Measurements from ENCODE around the gene RGS1.

Gene RGS1

DNA sequence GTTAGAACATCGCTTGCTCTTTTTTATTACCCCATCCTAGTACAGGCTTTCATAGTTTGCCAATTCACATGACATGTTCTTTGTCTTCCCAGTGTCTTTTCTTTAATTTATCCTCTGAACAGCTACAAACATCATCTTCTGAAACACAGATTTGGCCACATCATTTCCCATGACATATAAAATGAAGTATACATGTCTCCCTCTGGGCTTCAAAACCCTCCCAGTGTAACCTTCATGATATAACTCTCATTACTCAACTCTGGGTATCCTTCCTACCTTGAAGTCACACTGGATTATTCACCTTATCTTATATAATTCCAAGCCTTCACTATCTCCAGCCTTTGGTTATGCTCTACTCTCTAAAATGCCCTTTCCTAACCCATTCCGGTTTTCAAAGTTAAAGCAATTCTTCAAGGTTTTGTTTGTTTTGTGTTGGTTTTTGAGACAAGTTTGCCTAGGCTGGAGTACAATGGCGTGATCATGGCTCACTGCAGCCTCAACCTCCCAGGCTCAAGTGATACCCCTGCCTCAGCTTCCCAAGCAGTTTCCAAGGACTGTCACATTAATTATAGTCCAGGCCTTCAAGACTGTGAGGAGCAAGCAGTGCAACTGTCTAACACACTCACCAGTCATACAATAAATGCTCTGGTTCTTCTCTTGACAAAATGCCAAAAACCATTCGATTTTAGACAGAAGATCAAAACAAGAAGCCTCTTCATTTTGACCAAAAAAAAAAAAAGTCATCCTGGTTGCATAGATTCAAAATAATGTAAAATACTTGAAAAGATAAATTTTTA lies 5.8 kb downstream of the RGS1 start:
- no peak for DNase-seq

DNA sequence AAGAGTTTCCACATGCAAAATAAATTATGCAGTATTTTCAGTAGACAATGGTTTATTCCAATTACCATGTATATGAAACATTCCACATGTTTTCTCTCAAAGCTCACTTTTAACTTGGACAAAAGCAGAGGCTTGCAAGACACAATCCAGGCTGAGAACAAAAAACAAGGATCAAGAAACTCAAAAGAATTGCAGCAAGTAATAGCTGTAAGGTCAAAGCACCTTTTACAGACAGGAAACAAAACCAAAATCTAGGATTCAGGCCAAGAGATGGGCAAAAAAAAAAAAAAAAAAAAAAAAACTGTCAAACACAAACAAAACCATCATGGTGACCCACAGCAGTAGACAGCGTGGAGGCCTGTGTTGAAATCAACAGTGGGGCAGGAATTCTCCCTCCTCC lies 9.3 kb downstream of the RGS1 start:
- DNase-seq = no peak

DNA sequence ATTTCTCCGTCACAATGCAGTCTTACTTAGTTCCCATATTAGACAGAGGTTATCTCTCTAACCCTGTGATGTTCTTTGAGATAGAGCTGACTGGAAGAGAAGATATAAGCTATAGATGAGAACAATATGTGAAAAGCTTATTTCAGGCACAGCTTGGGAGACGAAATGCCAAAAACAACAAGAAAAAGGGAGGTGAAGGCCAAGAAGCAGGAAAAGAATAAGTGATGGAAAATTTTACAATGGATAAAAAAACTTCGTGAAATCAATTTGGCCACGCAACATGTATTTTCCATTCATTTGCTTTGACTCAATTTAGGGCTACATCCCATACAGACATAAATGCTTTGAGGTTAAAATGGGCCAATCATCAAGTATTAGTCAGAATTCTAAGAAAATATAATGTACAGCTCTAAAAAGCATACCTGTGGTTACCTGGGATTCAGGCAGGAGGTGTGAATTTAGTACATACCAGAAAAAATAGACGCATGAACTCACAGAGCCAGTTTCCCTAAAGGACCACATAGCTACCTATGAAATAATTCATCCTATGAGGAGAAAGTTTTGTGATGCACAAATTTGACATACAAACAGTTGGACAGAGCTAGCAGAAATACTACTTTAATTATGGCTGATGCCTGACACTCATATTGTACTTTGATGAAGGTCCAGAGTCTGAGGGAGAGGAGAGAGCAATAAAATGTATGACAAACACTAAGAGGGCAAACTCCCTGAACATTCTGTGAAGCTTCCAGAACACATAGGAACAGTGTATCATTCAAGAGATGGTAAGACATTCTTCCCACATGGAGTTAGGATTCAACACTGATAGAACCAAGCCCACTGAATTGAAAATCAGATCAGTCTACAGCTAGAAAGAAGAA lies 12.1 kb downstream of the RGS1 start:
- DNase-seq = no peak

DNA sequence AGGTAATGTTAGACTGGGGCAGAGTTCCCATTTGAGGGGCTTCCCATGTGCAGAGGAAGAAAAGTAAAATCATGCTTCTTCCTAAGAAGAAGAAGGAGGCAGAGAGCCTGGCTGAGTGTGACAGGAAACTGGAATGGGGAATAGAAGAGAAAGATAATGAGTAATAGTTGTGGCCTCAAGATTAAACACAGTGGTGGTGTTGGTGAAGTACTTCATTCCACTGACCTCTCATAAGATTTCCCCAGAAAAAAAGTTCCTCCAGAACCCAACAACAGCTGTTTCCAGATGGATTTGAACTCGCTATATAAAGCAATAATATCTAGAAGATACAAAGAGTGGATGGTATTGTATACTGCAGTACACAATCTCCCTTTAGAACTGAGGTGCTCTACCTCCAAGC lies 13.0 kb downstream of the RGS1 start:
- DNase-seq = no peak

DNA sequence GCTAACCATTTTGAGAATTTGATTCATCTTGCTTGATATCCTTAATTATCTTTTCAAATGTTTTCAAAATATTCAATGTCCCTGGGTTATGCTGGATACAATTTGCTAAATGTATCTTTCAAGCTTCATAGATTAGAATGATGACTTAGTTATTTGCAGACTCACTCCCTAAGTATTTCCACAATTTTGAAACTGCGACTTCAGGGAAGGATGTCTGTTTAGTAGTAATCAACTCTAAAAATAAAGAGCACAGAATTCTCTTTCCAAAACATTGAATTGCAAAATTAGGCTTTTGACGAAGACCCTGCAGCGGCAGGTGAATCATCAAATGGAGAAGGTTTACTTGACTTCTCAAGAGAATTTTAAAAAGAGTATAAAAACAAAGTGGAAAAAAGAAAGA lies 14.2 kb downstream of the RGS1 start:
- no peak for DNase-seq

DNA sequence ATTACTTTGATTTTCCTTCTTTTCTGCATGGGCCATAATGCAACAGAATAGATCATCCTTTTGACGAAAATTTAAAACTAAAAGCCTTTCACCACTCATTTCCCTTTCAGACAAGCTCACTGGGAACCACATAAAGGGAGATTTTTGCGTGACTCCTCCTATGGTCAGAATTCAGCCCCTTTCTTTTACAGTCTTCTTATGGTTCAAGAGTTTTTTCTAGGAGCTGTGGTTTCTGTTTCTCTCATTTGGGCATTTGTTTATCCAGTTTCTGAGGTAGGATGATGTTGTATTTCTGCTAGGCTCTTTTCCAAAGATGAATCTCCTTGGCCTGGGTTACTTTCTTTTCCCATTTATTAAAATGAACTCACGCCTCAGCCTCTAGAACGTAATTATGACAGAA lies 16.9 kb downstream of the RGS1 start:
- no peak for DNase-seq

DNA sequence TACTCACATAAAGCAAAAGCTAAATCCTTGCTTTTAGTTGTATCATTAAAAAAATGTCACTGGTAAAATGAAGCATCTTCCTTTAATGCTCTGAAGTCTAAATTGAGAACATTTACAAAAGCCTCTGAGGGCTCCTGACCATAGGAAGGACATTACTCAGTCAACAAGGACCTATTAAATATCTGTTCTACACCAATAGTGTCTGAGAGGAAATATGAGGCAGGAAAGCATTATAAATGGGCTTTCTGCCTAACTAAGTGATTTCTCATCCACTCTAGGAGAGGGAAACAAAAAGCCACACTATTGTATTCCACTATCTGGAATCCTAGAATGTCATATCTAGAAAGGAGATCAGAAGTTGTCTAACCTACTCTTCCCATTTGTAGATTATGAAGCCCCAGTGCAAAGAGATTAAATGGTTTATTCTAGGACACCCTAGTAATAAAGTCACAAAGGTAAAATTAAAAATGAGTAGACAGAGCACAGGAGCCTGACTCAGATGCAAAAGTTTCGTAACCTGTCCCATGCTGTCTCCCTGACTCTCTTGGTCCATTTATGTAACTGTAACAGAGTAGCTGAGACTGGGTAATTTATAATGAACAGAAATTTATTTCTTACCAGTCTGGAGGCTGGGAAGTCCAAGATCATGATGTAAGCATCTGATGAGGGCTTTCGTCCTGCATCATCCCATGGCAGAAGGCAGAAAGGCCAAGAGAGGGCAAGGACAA lies 17.6 kb downstream of the RGS1 start:
- no peak for DNase-seq

DNA sequence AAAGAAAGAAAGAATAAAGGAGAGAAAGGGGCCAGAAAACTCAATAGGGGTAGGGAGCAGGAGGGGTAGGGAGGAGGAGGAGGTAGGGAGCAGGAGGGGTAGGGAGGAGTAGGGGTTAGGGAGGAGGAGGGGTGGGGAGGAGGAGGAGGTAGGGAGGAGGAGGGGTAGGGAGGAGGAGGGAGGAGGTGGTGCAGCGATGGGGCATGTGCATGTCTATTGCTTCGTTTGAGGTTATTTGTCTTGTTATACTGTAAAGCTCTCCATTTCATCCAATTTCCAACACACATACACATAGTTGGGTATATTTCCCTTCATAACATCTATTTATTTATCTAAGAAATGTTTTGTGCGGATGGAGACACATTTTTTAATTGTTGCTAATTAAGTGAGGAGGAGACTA lies 19.7 kb downstream of the RGS1 start:
- no peak for DNase-seq

DNA sequence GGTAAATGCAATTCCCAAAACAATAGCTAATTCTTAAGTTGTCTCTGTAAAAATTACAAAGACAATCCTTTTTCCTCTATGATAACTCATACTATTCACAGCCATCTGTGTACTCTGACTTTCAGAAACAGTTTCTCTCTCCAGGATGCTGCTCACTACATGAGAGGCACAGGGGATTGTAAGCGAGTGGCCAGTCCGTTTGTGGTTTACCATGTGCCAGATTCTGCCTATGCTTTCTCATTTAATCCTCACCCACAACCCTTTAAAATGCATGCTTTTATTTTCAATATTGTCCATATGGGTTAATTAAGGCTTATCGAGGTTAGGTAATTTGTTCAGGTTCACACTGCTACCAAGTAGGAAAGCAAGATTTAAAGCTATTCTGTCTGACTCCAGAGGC lies 23.0 kb downstream of the RGS1 start:
- DNase-seq = no peak

DNA sequence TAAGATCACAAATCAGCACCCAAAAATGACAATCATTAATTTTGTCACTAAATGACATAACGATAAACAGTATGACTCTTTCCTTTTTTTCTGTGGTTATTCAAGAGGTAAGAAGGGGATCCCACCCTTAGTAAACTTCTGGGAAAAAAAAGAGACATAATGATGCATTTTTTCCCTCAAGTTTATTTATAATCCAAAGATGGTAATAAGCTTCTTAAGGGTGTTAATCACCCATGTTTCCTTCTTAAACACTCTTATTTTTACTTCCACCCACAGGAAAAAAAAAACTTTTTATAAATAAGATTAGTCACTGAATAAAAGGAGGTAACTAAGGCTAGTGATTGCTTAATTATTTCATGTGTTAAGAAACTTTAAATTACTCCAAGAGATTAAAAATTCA lies 24.7 kb downstream of the RGS1 start:
- no peak for DNase-seq

DNA sequence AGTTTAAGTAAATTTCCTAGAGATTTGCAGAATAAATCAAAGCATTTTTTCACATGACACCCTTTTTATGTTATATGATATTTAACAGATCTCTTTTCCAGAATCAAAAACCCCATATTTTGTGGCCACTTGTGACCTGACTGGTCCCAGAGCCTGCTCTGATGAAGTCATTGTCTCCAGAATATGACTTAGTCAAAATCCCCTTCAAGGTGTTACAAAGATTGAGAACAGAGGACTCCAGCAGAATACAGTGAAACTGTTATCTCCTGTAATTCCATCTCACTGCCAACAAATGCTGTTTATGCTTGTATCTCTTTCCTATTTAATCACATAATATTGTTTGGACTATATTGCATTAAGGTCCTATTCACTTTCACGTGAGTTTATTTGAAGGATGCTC lies 25.6 kb downstream of the RGS1 start:
- DNase-seq = no peak

DNA sequence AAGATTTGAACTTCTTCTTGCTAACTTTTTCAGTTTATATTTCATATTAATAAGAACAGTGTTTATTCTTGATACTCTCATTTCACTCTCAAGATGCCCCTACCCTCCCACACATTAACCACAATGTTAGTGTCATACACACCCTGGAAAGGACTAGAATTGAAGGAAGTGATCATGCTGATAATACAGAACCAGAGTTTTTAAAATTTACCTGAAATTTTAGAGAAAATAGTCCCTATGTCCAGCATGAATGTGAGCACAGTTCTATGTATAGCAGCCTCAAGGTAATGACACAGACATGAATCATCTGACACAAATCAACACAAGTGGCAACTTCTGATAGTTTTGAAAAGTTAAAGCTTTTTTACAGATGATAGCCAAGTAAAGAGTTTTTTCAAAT lies 26.0 kb downstream of the RGS1 start:
- DNase-seq = no peak

DNA sequence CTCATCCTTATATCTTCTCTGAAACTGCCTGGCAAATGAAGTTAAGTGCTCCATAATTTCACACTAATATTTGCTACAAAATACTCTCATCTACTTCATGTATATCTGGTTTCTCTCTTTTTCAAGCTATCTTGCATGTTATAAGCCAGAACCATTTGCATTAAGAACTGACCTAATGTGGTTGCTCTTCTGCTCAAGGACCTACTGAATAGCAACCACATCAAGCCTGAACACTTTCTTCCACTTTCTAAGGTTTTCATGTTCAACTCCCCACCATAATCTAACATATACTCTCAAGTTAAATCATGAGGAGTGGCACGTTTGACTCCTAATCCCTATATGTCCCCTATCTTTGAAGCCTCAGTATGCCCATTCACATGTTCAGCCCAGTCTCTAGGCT lies 27.2 kb downstream of the RGS1 start:
- DNase-seq = no peak

DNA sequence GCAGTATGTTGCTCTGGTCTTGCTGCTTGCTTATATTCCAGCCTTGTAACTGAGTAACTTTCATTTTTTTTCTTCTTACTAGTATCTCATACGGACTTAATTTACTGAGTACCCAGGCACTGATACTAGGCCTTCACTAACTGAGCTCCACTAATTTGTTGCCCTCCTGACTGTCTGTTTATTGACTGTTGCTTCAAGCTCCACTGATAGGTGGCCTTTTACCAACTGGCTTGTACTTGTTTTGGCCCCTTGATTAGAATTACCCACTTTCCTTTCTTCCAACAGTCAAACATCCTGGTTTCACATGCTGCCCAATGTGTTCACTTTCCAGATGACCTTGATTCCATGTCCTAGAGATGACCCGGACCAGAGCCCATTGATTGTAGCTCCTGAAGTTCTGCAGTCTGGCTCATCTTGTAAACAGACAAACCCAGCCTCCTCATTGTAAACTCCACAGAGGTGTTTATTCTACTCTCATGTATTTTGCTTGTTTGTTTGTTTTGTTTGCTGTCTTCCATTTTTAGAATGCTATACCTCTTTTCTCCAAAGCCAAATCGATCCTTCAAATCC lies 27.7 kb downstream of the RGS1 start:
- DNase-seq = no peak

DNA sequence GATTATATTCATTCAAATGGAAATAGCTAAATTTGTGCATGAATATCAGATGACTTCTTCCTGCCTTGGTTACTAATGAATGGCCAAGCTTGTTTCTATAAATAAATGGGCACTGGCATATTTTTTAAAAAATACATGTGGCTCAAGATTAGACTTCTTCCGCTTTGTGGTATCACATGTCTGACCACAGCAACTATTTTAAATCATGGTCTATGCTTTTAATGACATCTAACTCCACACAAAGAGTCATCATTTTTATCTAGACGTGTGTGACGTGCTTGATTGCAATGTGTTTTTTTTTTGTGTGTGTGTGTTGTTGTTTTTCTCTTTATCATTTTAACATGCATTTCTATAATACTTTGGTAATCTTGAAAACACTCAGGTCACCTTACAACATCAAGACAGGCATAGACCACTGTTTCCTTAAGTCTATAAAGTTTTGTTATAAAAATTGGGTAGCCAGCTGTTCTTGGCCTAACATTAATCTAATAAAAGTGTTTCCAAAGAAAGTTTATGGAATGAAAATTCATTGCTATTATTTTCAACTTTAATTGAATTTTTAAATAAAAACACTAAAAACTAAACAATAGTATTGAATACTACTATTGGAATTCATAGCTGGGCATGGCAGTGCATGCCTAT lies 29.5 kb downstream of the RGS1 start:
- no peak for DNase-seq

DNA sequence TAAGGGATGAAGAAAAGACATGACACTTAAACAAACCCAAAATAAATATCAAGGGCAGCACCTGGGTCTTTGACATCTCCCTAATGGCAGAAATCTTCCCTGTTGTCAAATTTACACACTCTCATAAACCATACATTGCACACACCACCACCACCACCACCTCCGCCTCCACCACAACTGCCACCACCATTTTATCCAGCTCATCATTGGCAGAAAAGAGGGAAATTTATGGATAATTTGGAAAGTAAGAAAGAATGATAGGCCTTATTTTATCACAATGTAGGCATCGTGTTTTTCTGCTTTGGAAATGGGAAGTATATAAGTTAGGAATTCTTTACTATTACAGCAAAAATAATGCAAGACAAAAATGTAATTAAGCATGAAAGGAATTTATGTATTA lies 33.1 kb downstream of the RGS1 start:
- DNase-seq = no peak

DNA sequence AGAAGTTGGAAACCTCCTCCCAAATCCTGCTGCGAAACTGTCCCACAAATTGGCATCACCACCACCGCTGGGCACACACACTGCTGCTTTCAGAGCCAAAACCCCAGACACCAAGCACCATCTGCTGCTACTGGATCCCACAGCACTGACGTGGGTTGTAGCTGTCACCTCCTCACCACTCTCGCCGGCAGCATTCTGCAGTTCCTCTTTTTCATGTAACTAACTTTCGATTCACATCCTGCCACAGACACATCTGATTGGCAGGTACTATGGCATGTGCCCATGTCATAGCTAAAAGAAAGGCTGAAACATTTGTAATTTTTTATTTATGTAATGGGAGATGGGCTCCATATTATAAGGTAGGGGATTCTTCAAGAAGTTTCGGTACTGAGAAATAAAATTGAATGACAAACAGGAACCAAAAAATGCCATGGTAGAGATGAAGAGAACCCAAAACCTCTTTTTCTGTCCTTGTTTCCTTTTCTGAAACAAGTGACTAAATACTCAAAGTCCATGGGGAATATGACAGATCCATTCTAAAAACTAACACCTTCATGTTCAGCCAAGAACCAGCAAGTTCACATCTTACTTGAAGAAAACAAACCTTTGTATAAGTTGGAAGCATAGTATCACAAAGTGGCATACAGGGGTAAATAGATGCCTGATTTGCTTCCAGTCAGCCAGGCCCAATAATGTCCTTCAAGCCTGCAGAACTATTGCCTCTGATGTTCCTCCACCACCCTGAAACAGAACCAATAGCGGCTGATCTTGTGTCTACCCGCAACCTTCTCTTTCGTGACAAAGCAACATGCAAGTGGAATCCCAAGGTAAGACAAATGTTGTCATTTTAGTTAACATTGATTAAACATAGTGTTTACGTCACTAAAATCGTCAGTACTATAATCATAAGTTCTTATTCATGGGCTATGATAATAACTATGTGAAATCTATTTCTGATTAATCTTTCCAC lies 33.8 kb downstream of the RGS1 start:
- DNase-seq = no peak

DNA sequence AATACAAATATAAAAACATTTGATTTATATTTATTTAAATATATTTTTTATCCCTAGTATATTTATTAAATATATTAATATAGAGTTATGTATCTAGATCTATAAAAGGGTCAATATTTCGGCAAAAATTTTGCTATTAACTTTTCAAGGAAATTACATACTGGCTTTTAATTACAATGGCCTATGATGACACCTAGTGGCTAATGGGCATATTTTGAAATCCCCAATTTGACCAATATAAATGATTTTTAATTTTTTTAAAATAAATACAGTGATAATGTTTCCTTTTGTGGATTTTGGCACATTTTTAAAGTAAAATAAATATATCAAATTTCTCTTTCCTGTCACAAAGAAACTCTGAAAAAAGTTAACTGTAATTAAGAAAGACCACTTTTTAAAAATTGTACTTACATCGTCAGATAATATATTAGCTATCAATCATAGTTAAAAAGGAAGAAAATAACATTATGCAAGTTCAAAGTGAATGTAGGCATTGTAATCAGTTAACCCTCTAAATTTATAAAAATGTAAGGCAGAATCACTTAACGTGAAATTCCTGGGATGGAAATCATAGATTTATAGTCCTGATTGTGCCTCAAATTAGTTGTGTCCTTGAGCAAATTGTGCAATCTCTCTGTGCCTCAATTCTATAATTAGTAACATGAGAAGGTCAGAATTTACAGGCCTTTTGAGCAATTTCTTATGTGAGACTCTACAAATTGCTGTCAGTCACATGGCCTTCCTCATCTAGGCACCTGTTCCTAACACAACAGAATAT lies 34.7 kb downstream of the RGS1 start:
- no peak for DNase-seq

DNA sequence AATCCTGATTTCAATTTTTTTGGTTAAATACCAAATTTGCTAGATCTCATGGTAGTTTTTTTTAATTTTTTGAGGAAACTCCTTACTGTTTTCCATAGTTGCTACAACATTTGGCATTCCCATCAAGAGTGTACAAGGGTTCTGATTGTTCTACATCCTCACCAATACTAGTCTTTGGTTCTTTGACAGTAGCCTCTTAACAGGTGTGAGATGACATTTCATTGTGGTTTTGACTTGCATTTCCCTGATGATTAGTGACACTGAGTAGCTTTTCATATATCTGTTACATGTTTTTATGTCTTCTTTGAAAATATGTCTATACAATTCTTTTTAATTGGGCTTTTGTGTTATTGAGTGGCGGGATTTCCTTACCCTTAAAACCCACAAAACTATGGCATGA lies 39.5 kb downstream of the RGS1 start:
- no peak for DNase-seq

DNA sequence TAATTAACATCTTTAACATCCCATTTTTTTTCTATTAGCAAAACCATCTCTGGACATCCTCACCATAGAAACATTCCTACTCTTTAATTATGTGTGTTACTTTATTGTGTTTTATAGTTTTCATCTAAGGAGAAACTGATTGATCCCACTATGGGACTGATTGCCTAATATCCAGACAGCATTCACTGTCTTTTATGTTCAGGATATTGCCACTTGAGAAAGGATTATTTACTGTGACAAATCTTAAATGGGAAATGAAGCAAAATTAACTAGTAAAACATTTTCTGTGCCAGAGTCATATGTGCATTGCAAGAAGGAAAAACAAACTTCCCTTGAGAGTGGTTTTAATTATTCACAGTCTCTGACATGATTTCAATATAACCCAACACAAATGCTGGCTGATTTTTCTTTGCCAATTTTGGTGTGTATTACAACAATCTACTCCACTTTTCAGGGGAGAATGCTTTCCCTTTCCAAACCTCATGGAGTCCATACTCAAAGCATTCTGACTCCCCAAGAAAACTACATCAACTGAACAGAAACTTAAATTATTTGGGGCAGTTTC lies 44.6 kb downstream of the RGS1 start:
- DNase-seq = no peak

All from right kidney (tissue), 1 donor.